SJSA1 (cell line): ENCODE results near the gene ARHGAP29. TPM values are rescaled to one million over a fixed set of nuclear protein-coding genes. Genes with fewer than 3 reads are reported as not detected.
"Not testable (repeated sequence)": the region's sequence is repeated elsewhere in the genome, so short reads cannot be mapped to it uniquely, and the experiment has no call there.

Source experiments
- DNase-seq, 2 experiments: peaks; one replicate each; pipeline ENCODE4 v3.0.0-alpha.2; 2015 to 2020; ENCODE audit warnings: low spot score in 2 of 2, low read depth in 1 of 2
- H3K27ac ChIP-seq: fragments of 250-450 bp; sonication (Bioruptor Pico); 2 replicates; pipeline ENCODE4 v1.5.1; 2020; ENCODE audit warnings: mild to moderate bottlenecking, moderate library complexity
- H3K27me3 ChIP-seq: fragments of 250-450 bp; sonication (Bioruptor Pico); replicated peaks from 2 replicates; pipeline ENCODE4 v1.5.1; 2020; ENCODE audit warnings: mild to moderate bottlenecking, moderate library complexity
- H3K36me3 ChIP-seq: fragments of 250-450 bp; sonication (Bioruptor Pico); 2 replicates; pipeline ENCODE4 v1.5.1; 2020; ENCODE audit warnings: mild to moderate bottlenecking
- H3K4me1 ChIP-seq: fragments of 250-450 bp; sonication (Bioruptor Pico); replicated peaks from 2 replicates; pipeline ENCODE4 v1.6.1; 2021; ENCODE audit warnings: mild to moderate bottlenecking
- H3K4me3 ChIP-seq: fragments of 250-450 bp; sonication (Bioruptor Pico); 2 replicates; pipeline ENCODE4 v1.5.1; 2020; ENCODE audit warnings: mild to moderate bottlenecking
- H3K9me3 ChIP-seq: fragments of 250-450 bp; sonication (Bioruptor Pico); replicated peaks from 2 replicates; pipeline ENCODE4 v1.5.1; 2020; ENCODE audit warnings: mild to moderate bottlenecking
- total RNA-seq: library from RNA; depleted of rRNA; stranded (reverse); fragments of >200 nt; shearing (Covaris generic); gene quantifications from 2 replicates; pipeline ENCODE4 v1.2.3, GENCODE V29; 2014

The ARHGAP29 gene
- total RNA-seq, 1 experiment from 2014 or later: 20.6 TPM

DNA sequence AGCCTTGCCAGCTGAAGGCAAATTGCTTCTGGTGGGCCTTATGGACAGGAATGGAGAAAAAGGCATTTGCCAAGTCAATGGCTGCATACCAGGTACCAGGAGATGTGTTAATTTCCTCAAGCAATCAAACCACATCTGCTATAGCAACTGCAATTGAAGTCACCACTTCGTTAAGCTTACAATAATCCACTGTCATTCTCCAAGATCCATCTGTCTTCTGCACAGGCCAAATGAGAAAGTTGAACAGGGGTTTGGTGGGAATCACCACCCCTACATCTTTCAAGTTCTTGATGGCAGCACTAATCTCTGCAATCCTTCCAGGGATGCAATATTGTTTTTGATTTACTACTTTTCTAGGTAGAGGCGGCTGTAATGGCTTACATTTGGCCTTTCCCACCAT lies 72.5 kb downstream of the ARHGAP29 start:
- not testable (repeated sequence) for H3K36me3 ChIP-seq, H3K4me1 ChIP-seq, H3K4me3 ChIP-seq

GRCh38 chr1:94164121-94164520 lies 73.3 kb downstream of the ARHGAP29 start:
- not testable (repeated sequence) for H3K27ac ChIP-seq, H3K36me3 ChIP-seq, DNase-seq, H3K4me3 ChIP-seq, H3K27me3 ChIP-seq, H3K4me1 ChIP-seq, H3K9me3 ChIP-seq

More for the DNA sequence above, 72.5 kb downstream of the ARHGAP29 start:
- H3K27me3 ChIP-seq, H3K27ac ChIP-seq, H3K9me3 ChIP-seq, DNase-seq: not testable (repeated sequence)

DNA sequence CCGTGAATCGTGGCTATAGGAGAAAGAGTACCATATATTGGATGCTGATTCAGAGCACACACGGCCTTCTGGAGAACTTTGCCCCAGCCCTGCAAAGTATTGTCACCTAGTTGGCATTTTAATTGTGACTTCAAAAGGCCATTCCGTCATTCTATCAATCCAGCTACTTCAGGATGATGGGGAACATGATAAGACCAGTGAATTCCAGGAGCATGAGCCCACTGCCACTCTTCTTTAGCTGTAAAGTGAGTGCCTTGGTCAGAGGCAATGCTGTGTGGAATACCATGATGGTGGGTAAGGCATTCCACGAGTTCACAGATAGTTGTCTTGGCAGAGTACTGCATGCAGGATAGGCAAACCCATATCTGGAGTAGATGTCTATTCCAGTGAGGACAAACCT lies 74.1 kb downstream of the ARHGAP29 start:
- not testable (repeated sequence) for H3K9me3 ChIP-seq

DNA sequence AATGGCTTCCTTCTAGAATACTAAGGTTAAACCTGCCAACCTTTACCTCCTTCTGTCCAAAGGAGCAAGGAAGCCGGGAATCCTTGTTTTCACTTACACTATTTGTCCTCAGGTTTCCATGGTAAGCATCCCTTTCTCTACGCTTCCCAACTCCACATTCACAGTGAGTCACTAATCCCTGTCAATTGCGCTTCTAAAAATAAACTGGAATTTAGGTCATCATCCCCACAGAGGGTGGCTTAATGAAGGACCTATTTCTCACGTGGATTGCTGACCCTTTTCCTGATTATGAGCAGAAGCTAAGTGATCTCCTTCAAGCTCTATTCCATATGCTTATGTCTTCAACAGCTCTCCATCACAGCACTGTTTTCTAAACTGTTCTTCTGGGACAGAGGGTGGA lies 76.6 kb downstream of the ARHGAP29 start:
- no peaks in the 10 kb centered on the region for H3K27me3 ChIP-seq
- no peaks in the 10 kb centered on the region for H3K9me3 ChIP-seq
- no peaks in the 10 kb centered on the region for H3K36me3 ChIP-seq
- peak in 1 of 2 experiments; percentile 46 for DNase-seq
- peaks cover 10% of the 10 kb centered on the region for H3K4me1 ChIP-seq
- no peak overlapping the region for H3K4me3 ChIP-seq
- peak overlapping the region; percentile 17 for H3K27ac ChIP-seq

More for the DNA sequence above, 74.1 kb downstream of the ARHGAP29 start:
- not testable (repeated sequence) for H3K4me1 ChIP-seq, H3K4me3 ChIP-seq, H3K36me3 ChIP-seq, DNase-seq, H3K27ac ChIP-seq, H3K27me3 ChIP-seq

DNA sequence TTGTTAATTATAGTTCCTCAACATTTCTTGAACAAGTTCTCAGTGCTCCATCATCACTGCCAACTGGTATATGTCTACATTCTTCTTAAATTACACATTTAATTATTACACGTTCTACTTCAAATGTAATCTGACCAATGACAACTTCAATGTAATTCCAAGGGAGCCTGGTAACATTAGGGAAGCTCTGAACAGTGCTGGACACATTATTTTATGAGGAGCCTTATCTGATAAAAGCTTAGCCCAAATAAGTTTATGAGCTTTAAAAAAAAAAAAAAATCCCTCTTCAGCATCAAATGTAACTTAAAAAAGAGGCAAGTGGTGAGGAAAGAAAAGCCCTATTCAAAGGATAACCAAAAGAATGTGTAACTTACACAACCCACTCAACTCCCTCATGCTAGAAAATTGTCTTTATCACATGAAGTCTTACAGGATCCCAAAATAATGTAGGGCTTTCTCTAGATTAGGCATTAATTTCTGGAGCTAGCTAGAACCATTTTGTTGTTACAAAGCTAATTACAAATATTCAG lies 81.2 kb downstream of the ARHGAP29 start:
- no peak overlapping the region for H3K4me3 ChIP-seq
- no peaks in the 10 kb centered on the region for H3K27me3 ChIP-seq
- no peak for DNase-seq
- H3K9me3 ChIP-seq: no peaks in the 10 kb centered on the region
- H3K27ac ChIP-seq: no peak overlapping the region
- peaks cover 9% of the 10 kb centered on the region for H3K4me1 ChIP-seq
- no peaks in the 10 kb centered on the region for H3K36me3 ChIP-seq

DNA sequence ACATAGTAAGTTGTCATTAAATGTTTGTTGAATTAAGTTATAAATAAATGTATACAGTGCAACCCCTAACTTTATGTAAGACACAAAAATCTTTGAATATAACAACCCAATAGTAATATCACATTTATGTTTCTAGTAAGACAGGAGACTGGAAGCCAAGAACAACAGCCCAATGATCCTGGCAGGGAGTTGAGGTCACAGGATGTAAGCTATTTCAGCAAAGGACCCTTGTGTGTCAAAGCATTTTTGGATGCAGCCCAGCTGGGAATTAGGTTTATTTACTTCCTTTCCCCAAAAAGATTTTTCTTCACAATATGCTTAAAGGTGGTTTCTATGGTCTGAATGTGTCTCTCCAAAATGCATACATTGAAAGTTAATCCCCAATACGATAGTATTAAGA lies 82.4 kb downstream of the ARHGAP29 start:
- Histone ChIP-seq H3K36me3 (no peaks in the 10 kb centered on the region), H3K27me3 (no peaks in the 10 kb centered on the region), H3K9me3 (no peaks in the 10 kb centered on the region), H3K27ac (no peak overlapping the region), H3K4me3 (no peak overlapping the region), H3K4me1 (no peaks in the 10 kb centered on the region)
- DNase-seq: no peak

DNA sequence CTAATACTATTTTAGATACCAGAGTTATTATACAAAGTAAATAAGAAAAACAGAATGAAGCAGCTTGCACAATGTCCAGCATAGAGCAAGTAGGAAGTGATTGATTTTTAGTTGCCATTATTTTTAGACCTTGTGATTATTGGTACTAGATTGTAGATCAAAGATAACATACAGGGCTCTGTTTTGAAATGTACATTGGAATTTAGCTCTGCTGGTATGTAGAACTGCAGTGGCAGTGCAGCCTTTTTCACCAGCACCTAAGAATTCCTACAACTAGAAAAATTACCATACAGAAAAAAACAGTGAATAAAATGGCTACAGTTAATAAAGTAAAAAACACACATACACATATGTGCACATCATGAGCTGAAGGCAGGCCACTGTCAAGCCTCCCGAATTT lies 84.3 kb downstream of the ARHGAP29 start:
- Histone ChIP-seq H3K27me3 (no peaks in the 10 kb centered on the region), H3K4me1 (no peaks in the 10 kb centered on the region), H3K36me3 (no peaks in the 10 kb centered on the region), H3K4me3 (no peak overlapping the region), H3K9me3 (no peaks in the 10 kb centered on the region), H3K27ac (no peak overlapping the region)
- no peak for DNase-seq

DNA sequence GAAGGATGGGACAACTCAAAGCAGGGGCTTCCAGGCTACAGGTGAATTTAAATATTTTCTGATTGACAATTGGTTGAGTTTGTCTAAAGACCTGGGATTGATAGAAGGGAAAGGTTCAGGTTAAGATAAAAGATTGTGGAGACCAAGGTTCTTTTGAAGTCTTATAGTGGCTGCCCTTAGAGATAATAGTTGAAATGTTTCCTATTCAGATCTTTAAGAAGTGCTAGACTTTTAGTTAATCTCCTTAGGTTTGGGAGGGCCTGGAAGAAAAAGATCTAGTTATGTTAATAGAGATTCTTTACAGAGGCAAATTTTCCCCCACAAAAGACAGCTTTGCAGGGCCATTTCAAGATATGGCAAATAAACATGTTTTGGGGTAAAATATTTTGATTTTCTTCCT lies 88.2 kb downstream of the ARHGAP29 start:
- not testable (repeated sequence) for DNase-seq, H3K4me1 ChIP-seq, H3K4me3 ChIP-seq, H3K27ac ChIP-seq, H3K9me3 ChIP-seq, H3K27me3 ChIP-seq, H3K36me3 ChIP-seq

- Histone ChIP-seq H3K4me1 (peaks cover 9% of the 10 kb centered on the region; the same call in 1 of the 2 replicates), H3K36me3 (no peaks in the 10 kb centered on the region), H3K27me3 (no peaks in the 10 kb centered on the region), H3K9me3 (no peaks in the 10 kb centered on the region), H3K27ac (no peak overlapping the region), H3K4me3 (no peak overlapping the region)
- no peak for DNase-seq
Observed at GRCh38 chr1:94146273-94146672, 91.1 kb downstream of the ARHGAP29 start.

GRCh38 chr1:94144836-94145235 lies 92.5 kb downstream of the ARHGAP29 start:
- H3K27ac ChIP-seq: no peak overlapping the region
- H3K9me3 ChIP-seq: no peaks in the 10 kb centered on the region
- no peaks in the 10 kb centered on the region for H3K27me3 ChIP-seq
- H3K4me1 ChIP-seq: peaks cover 9% of the 10 kb centered on the region; the same call in 1 of the 2 replicates
- no peak overlapping the region for H3K4me3 ChIP-seq
- no peak for DNase-seq
- H3K36me3 ChIP-seq: no peaks in the 10 kb centered on the region

DNA sequence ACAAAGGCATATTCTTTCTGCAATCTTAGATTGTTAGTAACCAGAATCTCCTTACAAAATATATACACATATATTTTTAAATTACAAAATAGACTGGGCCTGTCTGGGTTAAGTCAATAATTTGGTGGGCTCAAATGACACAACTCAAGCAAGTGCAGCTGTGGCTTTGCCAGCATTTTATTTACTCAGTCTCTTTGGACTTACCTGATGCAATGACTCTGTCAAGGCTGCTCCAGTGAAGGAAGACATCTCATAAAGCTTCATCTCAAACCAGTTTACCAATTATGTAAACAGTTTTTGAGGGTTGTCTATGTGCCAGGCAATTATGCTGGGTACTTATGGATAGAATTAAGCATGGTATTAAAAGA lies 93.6 kb downstream of the ARHGAP29 start:
- Histone ChIP-seq H3K9me3 (no peaks in the 10 kb centered on the region), H3K36me3 (no peaks in the 10 kb centered on the region), H3K27me3 (no peaks in the 10 kb centered on the region), H3K4me1 (peaks cover 9% of the 10 kb centered on the region; the same call in 1 of the 2 replicates), H3K4me3 (no peak overlapping the region), H3K27ac (no peak overlapping the region)
- DNase-seq: no peak

DNA sequence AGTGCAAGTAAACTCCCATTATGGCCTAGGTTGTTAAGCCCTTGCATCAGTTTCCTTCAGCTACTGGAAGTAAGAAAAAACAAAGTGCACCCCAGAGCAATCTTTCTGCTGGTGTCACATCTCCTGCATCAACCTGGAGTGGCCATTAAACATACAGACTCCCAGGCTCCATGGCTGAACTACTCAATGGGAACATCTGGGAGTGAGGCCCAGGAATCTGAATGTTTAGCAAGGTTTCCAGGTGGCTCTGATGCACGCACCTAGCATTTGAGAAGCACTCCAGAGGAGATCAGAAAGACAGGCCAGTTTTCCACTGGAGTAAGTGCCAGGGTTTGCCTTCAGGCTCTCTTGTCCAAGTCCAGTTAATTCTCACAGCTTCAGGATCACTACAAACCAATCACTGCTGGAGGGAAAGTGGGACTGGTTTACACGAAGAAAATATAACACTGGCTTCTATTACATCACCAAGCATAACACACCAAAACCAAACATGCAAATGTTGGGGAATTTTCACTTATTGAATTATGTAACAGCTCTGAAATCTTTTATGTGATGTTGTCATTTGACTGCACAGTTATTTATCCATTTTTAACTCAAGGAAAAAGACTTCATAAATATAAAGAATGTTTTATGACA lies 94.1 kb downstream of the ARHGAP29 start:
- no peak for DNase-seq
- Histone ChIP-seq H3K4me3 (no peak overlapping the region), H3K36me3 (no peaks in the 10 kb centered on the region), H3K27ac (no peak overlapping the region), H3K4me1 (peaks cover 9% of the 10 kb centered on the region; the same call in 1 of the 2 replicates), H3K9me3 (no peaks in the 10 kb centered on the region), H3K27me3 (no peaks in the 10 kb centered on the region)

GRCh38 chr1:94142583-94142982 lies 94.8 kb downstream of the ARHGAP29 start:
- no peak overlapping the region for H3K27ac ChIP-seq
- no peaks in the 10 kb centered on the region for H3K9me3 ChIP-seq
- H3K4me1 ChIP-seq: peaks cover 9% of the 10 kb centered on the region; the same call in 1 of the 2 replicates
- H3K4me3 ChIP-seq: no peak overlapping the region
- no peaks in the 10 kb centered on the region for H3K27me3 ChIP-seq
- DNase-seq: no peak
- no peaks in the 10 kb centered on the region for H3K36me3 ChIP-seq

DNA sequence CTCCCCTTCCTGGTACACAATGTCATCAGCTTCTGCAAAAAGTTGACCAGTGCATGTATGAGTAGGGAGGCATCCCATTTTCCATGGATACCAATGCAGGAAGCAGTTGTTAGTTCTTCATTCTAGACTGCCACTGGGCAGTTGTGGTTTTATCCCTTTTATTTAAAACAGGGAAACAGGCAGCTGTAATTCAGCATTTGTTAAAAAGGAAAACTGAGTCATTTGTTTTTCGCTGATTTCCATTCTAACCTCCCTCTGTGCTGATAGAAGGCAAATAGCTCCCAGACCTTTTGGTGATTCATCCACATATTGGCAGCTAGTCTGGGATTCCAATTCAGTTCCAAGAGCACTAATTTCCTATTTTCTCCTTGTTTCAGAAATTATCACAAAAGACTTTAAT lies 95.4 kb downstream of the ARHGAP29 start:
- no peaks in the 10 kb centered on the region for H3K27me3 ChIP-seq
- H3K36me3 ChIP-seq: no peaks in the 10 kb centered on the region
- DNase-seq: peak in 1 of 2 experiments; percentile 32
- H3K9me3 ChIP-seq: no peaks in the 10 kb centered on the region
- peaks cover 9% of the 10 kb centered on the region; the same call in 1 of the 2 replicates for H3K4me1 ChIP-seq
- no peak overlapping the region for H3K4me3 ChIP-seq
- no peak overlapping the region for H3K27ac ChIP-seq

DNA sequence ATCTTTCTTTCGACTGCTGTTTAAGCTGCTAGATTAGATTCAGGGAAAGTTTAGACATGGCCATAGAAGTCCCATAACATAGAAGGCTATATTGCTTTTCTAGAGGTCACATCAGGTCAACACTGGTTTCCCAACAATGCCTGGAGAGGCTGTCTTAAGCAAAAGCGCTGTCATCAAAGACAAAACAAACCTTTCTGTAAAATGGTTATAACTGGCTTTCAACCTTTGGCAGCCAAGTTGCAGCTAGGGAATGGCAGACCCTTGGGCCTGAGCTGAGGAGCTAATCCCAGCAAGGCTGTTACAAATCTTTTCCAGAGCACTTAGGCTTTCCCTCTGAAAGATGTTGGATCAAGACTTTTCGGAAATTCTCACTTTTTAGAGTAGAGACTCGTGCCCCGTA lies 105.3 kb downstream of the ARHGAP29 start:
- no peaks in the 10 kb centered on the region for H3K27me3 ChIP-seq
- DNase-seq: no peak
- H3K4me1 ChIP-seq: peaks cover 13% of the 10 kb centered on the region
- no peaks in the 10 kb centered on the region for H3K9me3 ChIP-seq
- H3K27ac ChIP-seq: no peak overlapping the region
- no peak overlapping the region for H3K4me3 ChIP-seq
- no peaks in the 10 kb centered on the region for H3K36me3 ChIP-seq
